Hippocampal formation (tissue), 2 donors: Measurements from ENCODE around the gene CLIC1.

ENCODE experiments used
- DNase-seq, 2 donors: peaks; one replicate each; lab custom pipeline; 2025; lab: John Stamatoyannopoulos, UW

Gene CLIC1

DNA sequence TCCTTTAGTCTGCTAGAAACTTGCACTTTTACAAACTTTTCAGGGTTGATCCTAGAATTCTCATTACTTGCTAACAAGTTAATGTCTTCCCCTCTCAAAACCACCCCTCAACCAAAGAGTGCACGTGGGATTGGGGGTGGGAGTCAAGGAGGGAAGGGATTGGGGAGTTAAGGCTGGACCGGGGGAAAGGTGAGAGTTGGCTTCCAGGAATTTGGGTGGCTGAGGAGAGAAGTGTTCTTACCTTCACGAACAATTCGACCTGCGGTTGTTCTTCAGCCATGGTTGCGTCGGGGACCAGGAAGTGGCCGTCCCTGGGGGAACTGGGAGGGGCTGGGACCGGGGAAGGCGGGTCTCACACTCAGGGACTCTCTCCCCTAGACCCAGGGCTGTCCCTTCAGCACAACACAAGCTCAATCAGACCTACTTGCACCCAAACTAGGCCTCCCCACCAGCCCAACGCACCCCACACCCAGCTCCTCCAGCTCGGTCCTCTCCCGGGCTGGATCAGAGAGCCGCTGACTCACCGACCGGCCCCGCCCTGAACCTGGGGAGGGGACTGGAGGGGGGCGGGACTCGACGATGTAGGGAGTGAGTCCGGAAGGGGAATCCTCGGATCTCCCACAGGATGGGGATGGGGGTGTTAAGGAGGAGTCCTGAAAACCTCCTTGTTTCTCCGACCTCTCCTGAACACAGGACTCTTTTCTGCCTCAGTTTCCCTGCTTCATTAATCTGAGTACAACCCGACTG lies at the start of gene CLIC1:
TSS of gene CLIC1 (minus strand) at position 510 of the 747 bp plus-strand sequence. CDS start at position 280, 230 bp downstream.
- peak in 1 of 2 donors; percentile 27 for DNase-seq

DNA sequence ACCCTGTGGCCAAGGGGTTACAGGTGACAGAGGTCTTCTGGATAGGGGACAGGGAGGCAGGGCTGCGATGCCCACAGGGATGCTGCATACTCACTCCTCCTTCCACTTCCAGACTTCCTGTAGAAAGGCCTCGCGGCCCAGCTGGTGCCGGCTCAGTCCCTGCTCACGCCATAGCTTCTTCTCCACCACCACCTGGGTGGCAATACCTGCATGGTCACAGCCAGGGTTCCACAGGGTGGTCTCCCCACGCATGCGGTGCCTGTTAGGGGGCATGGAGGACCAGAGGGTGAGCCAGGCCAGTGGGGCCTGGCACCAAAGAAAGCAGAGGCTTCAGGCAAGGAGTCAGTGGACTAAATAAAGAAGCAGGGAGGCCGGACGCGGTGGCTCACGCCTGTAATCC lies 49.1 kb upstream of the CLIC1 start:
- no peak for DNase-seq

DNA sequence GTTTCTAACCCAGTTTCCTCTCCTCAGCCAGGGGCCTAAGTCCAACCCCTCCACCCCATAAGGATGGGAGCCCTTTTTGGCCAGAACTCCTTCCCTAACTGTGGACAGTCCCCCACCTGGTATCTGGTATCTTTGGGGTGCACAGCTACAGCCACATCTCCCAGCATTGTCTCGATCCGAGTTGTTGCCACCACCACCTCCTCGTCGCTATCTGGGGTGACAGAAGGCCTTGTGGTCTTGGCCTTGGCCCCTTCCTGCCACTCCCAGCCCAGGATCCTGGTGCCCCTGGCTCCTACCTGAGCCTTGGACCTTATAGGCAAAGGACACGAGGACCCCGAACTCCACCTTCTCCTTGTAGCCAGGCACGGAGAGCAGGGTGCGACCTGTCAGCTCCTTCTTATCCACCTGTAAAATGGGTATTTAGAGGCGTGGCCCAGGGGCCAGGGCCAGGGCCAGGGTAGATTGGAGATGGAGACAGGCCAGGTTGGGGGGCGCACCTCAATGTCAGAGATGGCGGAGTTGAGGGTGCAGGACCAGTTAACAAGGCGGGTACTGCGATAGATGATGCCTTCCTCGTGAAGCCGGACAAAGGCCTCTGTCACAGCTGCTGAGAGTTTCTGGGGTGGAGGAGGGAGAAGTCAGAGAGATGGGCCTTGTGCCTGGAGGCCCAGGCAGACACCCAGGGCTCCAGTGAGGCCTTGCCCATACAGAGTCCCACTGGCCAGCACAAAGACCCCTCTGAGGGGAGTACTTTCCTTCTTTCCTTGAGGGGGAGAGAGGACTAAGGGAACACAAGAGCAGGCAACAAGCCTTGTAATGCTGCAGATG lies 48.0 kb upstream of the CLIC1 start:
- DNase-seq: no peak

DNA sequence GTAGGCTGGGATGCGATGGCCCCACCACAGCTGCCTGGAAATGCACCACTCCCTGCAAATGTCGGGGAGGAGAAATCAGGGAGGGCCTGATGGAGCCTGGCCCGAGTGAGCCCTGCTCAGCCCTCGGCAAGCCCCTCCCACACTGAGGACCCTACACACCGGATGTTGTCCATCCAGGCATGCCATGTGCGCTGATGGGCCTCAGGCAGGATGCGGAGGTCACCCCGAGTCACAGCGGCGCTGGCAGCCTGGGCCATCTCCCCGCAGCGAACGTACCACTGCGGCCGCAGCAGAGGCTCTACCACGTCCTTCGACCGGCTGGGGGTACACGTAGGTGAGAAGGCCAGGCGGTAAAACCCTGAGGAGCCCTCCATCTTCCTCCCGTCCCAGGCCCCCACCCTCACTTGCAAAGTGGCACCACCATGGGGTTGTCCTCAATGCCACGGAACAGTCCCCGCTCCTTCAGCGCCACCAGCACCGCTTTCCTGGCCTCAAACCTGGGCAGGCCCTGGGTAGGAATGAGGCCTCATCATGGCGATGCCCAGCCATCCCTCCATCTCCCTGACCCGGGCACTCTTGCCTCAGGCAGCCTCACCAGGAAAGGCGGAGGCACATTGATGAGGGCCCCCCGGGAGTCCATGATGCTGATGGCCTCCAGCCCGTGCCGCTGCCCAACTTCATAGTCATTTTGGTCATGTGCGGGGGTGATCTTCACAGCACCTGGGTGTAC lies 46.0 kb upstream of the CLIC1 start:
- DNase-seq: no peak

DNA sequence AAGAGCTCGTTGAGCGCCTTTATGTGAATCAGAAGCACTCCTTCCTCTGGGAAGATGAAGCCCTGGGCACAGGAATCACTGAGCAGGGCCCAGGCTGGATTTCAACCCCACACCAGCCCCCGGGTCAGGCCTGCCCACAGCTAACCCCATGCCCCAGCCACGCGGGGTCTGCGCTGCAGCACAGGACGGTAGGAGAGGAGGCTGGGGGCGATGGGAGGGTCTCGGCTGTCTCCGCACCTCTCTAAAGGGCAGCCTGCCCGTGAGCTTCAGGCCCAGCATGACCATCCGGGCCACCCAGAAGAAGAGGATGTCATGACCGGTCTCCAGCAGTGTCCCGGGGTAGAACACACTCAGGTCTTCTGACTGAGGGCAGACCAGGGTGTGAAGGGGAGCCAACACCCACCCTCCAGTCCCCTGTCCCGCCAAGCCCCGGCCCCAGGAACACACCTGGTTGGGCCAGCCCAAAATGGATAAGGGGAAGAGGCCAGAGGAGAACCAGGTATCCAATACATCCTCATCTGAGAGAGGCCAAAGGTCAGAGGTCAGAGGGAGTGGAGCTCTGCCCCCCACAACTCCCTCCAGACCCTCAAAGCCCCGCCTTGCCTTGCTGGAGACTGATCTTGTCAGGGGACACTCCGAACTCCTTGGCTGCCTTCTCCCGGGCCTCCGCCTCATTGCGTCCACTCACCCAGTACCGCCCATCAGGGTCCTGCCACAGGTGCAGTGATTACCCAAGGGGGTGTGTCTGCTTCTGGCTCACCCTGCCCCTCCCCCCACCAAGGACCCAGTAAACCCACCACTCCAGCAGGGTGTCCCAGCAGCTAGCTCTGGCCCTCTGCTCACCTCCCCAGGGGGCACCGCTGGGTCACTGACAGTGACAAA lies 45.2 kb upstream of the CLIC1 start:
- DNase-seq: no peak

DNA sequence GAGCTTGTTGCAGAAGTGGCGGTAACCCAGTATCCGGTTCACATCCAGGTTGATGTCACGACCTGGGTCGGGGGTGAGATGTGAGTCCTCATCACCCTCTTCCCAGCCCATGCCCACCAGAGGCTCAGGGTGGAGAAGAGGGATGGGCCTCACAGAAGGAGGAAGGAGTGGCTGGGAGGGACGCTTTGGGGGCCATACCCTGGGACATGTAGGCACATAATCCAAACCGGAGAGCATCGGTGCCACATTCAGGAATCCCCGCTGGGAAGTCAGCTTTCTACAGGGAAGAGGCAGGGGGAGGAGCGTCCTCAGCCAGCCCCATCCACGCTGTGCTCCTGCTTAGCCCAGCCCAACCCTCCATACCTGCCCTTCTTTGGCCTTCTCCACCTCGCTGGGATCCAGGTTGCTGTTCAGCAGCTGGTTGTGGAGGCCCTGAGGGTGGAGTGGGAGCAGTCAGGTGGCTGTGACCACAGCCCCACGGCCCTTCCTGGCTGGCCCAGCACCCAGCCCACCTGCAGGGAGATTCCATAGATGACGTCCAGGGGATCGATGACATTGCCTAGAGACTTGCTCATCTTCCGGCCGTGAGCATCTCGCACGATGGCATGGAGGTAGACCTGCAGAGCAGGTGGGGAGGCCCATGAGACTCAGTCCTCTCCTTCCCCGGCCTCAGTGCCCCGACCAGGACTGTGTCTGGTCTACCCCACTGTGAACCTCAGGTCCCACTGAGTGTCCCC lies 44.3 kb upstream of the CLIC1 start:
- no peak for DNase-seq

DNA sequence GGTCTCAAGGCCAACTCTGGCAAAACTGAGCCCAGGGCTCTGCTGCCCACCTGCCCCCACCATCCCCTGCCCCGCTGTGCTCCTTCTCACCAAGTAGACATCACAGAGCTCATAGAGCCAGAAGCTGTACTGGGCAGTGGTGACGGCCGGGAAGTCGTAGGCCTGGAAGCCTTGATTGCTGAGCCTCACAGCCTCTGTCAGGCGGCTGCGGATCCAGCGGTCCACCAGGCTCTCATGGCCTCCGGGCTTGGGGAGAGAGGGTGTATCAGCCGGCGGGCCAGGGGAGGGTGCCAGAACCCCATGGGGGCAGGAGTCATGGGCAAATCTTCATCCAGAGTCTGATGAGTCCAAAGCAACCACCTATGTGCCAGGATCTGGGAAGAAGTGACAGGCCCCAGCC lies 43.6 kb upstream of the CLIC1 start:
- DNase-seq: no peak

DNA sequence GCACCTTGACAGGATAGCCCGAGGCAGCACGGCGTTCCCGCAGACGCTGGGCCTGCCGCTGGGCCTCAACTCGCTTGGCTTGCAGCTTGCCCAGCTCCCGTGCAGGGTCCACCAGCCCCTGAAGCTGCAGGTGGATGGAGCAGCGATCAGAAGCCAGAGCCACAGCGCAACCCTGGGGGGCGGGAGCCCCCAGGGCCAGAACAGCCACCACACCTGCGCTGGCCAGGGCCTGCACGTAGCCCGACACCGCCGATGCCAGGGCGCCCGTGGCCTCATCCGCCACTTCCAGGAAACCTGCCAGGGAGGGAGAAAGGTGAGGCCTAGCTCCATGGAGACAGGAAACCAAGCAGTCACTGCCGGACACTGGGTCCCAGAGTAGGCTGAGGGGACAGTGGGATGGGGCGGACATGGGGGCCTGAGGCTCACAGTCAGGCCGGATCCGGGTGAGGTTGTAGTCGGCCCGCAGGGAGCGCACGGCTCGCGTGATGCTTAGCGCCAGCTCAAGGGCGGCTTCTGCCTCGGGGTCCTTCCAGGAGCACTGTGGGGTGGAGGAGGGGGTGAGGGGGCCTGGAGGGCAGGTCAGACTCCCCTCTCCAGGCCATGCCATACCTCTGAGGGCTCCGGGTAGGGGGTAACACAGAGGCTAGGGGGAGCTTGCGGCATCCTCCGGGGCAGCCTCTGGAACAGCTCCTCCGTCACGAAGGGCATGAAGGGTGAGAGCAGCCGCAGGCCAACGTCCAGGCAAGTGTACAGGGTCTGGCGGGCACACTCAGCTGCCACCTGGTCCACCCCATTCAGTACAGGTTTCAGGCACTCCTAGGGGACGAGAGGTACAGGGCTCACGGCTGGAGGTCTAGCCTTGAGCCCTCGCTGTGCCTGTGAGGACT lies 42.9 kb upstream of the CLIC1 start:
- no peak for DNase-seq

DNA sequence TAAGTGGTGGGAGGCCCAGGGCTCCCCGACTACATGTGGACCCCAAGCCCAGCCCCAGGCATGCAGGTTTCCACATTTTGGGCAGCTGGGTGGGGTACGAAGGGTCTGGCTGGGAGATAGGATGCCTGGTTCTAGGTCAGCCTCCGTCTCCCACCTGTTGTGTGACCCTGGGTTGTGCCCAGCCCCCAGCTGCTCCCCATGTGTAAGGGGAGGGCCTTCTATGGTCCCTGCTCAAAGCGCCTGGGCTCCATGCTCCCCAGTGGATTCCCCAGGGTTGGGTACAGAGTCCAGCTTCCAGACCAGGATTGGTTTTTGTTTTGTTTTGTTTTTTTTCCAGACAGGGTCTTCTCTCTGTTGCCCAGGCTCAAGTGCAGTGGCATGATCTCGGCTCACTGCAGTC lies 41.9 kb upstream of the CLIC1 start:
- DNase-seq: no peak

DNA sequence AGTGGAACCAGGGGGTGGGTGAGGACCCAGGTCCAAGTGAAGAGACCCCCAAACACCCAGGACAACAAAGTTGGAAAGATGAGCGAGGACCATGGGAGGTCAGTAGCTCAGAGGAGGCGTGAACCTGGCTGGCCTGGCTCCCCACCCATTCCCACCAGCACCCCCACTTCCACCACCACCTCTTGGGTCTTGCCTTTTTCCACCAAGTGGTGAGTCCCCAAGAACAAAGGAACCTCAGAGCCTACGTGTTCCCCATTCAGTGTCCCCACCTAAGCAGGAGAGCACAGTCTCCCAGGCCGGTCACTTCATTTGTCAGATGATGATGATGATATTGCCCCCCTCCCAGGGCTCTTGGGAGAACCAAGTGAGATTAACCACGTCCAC lies 41.3 kb upstream of the CLIC1 start:
- DNase-seq: no peak

DNA sequence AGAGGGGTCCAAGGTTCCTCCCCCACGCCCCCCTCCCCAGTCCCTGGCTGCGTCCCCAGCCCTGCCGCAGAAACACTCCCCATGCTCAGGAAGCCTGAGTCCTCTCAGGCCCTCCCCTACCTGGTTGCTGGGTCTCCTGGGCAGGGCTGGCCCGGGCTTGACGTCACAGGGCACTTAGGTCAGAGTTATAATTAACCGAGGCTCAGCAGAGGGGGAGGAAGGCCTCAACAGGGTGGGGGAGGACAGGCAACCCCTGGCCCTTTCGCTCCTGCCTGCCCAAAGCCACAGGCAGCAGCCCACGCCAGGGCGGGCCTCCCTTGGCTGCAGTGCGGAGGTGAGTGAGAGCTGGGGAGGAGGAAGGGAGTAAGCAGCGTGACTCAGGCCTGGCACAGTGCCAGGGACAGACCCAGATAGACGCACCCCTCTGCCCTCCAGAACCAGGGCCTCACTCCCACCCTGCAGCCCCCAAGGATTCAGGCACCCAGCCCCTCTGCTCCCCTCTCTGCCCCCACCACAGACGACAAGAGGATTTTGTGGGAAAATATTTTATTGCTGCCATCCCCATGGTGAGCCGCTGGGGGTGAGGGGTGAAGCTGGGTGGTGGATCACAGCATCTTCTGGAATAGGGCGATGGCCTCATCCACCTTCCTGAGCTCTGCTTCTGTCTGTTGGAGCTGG lies 40.8 kb upstream of the CLIC1 start, which contains the start of gene VWA7:
TSS of gene VWA7 (minus strand) at position 340 of the 678 bp plus-strand sequence. CDS start 549 bp downstream, outside the sequence.
- no peak for DNase-seq

DNA sequence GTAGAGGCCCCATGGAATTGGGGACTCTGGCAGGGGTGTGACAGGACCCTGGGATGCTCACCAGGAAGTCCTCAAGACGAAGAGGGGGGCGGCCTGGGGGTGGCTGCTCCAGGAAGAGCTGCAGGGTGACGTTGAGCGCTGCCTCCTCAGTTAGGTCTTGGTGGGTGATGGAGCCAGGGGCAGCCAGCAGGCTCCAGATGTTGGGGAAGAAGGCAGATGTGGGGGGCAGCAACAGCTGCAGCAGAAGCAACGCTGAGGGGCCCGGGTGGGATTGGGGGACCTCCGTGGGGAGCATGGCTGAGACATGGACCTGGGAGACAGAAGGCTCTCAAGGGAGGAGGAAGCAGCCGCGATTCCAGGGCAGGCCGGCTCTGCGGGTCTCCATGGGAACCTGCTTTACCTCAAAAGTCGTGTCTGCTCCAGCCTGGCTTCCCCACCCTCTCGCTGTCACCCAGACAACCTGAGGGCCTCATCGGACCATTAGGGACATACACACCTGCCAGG lies 40.2 kb upstream of the CLIC1 start:
- no peak for DNase-seq

DNA sequence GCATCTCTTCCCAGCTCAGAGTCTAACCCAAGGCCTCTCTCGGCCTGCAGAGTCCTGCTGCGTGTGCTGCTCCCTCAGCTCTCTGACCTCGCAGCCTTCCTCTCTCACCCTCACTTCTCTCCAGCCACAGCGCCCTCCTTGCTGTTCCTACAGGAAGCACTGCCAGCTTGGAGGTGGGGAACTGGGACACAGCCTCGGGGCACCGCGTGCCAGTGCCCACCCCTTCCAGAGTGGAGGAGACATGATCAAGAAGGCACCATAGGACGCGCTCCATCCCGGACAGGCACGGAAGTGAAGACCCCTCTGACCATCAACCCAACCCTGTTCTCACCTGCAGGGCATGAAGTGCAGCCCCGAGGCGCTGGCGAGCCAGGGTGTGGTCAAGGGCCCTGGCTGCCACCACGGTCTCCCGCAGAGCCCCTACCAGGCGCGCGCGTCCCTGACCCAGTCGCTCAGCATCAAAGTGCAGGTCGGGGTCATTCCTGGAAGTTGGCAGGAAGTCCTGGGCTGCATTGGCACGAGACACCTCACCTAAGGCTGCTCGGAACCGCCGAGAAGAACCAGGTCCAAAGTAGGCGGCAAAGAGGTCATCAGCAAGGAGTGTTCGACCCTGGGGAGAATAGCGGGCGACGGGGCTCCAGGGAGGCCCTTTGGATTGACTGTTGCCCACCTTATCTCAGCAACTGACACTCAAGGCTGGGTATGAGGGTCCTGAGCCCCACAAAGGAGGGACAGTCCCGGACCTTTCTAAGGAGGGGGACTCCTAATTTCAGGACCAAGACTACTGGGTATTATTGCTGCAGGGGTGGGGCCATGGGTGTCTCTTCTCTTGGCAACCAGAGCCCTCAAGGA lies 39.5 kb upstream of the CLIC1 start:
- DNase-seq: no peak

DNA sequence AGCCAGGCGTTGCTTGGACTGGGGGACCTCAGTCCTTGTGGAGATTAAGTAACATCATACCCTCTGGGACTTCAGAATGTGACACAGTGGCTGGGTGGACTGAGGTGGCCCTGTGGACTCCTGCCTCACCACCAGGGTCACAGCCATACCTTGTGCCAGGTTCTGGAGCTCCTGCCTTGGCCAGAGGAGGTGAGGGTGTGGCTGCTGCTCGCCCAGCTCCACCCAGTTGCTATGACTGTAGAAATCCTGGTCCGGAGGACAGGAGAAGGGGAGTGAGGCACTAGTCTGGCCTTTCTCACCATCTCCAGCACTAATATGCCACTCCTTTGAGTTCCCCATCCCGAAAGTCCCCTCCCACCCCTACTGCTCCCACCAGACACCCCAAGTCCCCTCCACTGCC lies 38.9 kb upstream of the CLIC1 start:
- no peak for DNase-seq

DNA sequence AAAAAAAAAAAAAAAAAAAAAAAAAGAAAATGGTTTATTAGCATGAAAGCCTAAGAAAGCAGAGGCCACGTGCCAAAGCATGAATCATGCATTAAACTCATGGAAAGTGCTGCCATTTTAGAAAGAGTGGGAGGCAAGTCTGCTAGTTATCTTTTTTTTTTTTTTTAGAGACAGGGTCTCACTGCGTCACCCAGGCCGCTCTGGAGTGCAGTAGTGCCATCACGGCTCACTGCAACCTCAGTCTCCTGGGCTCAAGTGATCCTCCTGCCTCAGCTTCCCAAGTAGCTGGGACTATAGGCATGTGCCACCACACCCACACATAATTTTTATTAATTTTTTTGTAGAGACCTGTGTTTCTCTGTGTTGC lies 35.6 kb upstream of the CLIC1 start:
- DNase-seq: no peak

DNA sequence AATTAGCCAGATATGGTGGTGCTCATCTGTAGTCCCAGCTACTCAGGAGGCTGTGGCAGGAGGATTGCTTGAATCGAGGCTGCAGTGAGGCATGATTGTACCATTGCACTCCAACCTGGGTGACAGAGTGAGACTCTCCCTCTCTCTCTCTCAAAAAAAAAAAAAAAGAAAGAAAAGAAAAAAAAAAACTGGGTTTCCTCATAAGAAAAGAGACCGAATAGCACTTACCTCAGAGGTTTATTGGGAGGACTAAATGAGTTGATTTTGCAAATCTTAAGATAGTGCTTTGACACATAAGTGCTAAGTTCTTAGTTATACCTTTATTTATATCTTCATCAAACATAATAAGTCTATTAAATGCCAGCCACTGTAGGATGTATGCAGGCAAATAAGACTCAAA lies 34.5 kb upstream of the CLIC1 start:
- DNase-seq: no peak

DNA sequence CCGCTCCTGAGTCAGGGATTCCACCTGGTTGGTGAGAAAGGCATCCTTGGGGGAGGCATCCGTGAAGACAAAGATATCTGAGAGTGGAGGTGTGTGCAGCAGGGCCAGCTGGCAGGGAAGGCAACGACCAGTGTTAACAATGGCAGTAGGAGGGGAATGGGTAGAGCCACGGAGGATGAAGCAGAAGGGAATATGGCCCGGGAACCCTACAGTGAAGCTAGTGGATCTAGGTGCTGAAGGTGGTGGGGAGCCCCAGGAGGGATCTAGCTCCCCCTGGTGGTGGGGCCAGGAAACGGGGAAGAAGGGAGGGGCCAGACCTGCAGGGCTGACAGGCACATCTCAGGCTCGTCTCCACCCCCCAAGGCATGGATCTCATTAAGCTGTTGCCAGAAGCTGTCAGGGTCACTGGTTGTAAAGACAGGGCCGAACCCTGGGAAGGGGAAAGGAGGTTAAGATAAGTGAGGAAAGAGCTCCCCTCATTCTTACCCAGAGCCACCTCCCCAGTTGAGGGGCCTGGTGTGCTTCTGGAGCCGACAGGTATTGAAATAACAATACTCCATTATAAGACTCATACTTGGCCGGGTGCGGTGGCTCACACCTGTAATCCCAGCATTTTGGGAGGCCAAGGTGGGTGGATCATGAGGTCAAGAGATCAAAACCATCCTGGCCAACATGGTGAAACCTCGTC lies 33.5 kb upstream of the CLIC1 start:
- DNase-seq: no peak
